Measurements from ENCODE around the gene PLSCR5. TPM values are rescaled to one million over a fixed set of nuclear protein-coding genes. Genes with fewer than 3 reads are reported as not detected.

Gene PLSCR5
- total and polyA plus RNA-seq, 2 donors (not counting 3 experiments of a cell fraction or from before 2014, with no cell fraction given): not detected

DNA sequence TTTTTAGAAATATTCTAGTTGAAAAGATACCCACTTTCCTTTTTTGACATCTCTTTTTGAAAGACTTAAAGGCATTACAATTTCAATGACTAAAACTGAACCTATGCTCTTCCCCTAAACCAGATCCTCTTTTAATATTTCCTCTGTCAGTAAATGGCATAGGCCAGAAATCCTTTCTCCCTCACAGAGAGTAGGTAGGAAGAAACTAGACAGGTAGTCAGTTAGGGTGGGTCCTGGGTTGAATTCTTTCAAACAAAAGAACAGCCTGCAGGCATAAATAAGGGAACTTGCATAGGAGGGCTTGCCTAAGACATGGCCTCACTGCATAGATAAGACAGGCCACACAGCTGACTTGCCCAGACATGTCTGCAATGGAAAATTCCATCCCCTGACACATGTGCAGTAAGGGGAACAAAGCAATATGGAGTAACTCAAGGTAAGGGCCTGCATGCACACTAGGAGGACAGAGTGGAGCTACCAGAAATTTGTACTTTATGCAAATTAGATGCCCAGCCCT is 23.1 kb downstream of the PLSCR5 start:
- H2AFZ ChIP-seq (ENCODE audit: low read depth, low read length): peak overlapping the region; percentile 68
- ChIA-PET CTCF (interaction anchor here (0.9 to 1.8 kb wide), 3 partner anchors 57 to 393 kb away, joined by 3 to 6 read pairs (median 4); no protein-coding TSS in a partner anchor), POLR2A (no interaction called here)
- TF ChIP-seq, protein P1, sequence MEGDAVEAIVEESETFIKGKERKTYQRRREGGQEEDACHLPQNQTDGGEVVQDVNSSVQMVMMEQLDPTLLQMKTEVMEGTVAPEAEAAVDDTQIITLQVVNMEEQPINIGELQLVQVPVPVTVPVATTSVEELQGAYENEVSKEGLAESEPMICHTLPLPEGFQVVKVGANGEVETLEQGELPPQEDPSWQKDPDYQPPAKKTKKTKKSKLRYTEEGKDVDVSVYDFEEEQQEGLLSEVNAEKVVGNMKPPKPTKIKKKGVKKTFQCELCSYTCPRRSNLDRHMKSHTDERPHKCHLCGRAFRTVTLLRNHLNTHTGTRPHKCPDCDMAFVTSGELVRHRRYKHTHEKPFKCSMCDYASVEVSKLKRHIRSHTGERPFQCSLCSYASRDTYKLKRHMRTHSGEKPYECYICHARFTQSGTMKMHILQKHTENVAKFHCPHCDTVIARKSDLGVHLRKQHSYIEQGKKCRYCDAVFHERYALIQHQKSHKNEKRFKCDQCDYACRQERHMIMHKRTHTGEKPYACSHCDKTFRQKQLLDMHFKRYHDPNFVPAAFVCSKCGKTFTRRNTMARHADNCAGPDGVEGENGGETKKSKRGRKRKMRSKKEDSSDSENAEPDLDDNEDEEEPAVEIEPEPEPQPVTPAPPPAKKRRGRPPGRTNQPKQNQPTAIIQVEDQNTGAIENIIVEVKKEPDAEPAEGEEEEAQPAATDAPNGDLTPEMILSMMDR (IDR thresholded peaks at IDR 0.05; ENCODE audit: extremely low read depth in 1 of 2, insufficient read depth in 1 of 2, low read depth in 1 of 2, low read length in 2 of 2): no peak
- TF ChIP-seq MYC (IDR thresholded peaks at IDR 0.05; ENCODE audit: low read depth, low read length) (no peak), FOS (IDR thresholded peaks at IDR 0.05; ENCODE audit: borderline replicate concordance, insufficient read depth, low read length) (no peak), GATA2 (IDR thresholded peaks at IDR 0.05; ENCODE audit: insufficient read depth, insufficient read length, low read depth, low read length) (no peak), POLR2AphosphoS5 (IDR thresholded peaks at IDR 0.05; ENCODE audit: insufficient read depth, low read depth, low read length) (no peak), JUN (IDR thresholded peaks at IDR 0.05; ENCODE audit: borderline replicate concordance, insufficient read depth, insufficient read length, low read depth) (no peak), POLR2A (IDR thresholded peaks at IDR 0.05; ENCODE audit: low read depth, low read length) (no peak), EZH2 (IDR thresholded peaks at IDR 0.05; ENCODE audit: borderline replicate concordance, low read depth, low read length, severe bottlenecking) (no peak)
- TF ChIP-seq, protein P2, sequence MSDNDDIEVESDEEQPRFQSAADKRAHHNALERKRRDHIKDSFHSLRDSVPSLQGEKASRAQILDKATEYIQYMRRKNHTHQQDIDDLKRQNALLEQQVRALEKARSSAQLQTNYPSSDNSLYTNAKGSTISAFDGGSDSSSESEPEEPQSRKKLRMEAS (IDR thresholded peaks at IDR 0.05; ENCODE audit: insufficient read depth, insufficient read length): no peak
- dilution Hi-C loops (cut with MboI; ENCODE audit: extremely low pct_ligation_motif_present, low sequenced_read_pairs) (no loop called here), intact Hi-C loops (cut with micrococcal nuclease) (no loop called here)
- BruUV-seq (replicated peaks): no TSS peak
- H3K36me3 ChIP-seq (ENCODE audit: control insufficient read depth in 2 of 2, extremely low read depth in 1 of 2, insufficient read depth in 2 of 2, low read length in 2 of 2): no peaks in the 10 kb centered on the region
- H3K27ac ChIP-seq (ENCODE audit: insufficient read depth, low read depth, low read length): no peak overlapping the region
- H3K27me3 ChIP-seq (ENCODE audit: control insufficient read depth in 2 of 2, insufficient read depth in 2 of 2, low read length in 2 of 2): no peaks in the 10 kb centered on the region
- H3K4me1 ChIP-seq (ENCODE audit: control insufficient read depth, extremely low read depth, insufficient read depth, low read length): no peaks in the 10 kb centered on the region
- no peaks in the 10 kb centered on the region for H3K79me2 ChIP-seq (ENCODE audit: control insufficient read depth, insufficient read depth, low read length)
- no peaks in the 10 kb centered on the region for H4K20me1 ChIP-seq (replicated peaks; ENCODE audit: control insufficient read depth, extremely low read depth, insufficient read depth, low read length)
- FAIRE-seq: no peak
- H3K9ac ChIP-seq (replicated peaks; ENCODE audit: extremely low read depth, insufficient read depth, low read length): no peak overlapping the region
- no peak for DNase-seq (ENCODE audit: low read depth, low spot score)
- no peaks in the 10 kb centered on the region for H3K9me3 ChIP-seq (replicated peaks; ENCODE audit: control insufficient read depth, insufficient read depth, low read length)
- no peak overlapping the region for H3K4me3 ChIP-seq (replicated peaks in 1 of 3; ENCODE audit: insufficient read depth in 1 of 3, low read depth in 1 of 3, low read length in 3 of 3)
- no peak overlapping the region for H3K4me2 ChIP-seq (ENCODE audit: insufficient read depth, low read length)
- no peaks in the 10 kb centered on the region for H3K9me1 ChIP-seq (replicated peaks; ENCODE audit: control insufficient read depth, extremely low read depth, insufficient read depth, low read length)

Data from endothelial cell of umbilical vein (primary cell).